ENCODE data around the gene SLC9A2. TPM values are rescaled to one million over a fixed set of nuclear protein-coding genes. Genes with fewer than 3 reads are reported as not detected.

The SLC9A2 gene
- total RNA-seq, 1 donor from 2014 or later: not detected

GRCh38 chr2:102736410-102737409 lies 117.4 kb downstream of the SLC9A2 start:
- H3K9me3 Mint-ChIP-seq (ENCODE audit: unreplicated experiment): peaks cover 3% of the 10 kb centered on the region
- H3K4me3 Mint-ChIP-seq (ENCODE audit: unreplicated experiment): peak overlapping the region; percentile 99

DNA sequence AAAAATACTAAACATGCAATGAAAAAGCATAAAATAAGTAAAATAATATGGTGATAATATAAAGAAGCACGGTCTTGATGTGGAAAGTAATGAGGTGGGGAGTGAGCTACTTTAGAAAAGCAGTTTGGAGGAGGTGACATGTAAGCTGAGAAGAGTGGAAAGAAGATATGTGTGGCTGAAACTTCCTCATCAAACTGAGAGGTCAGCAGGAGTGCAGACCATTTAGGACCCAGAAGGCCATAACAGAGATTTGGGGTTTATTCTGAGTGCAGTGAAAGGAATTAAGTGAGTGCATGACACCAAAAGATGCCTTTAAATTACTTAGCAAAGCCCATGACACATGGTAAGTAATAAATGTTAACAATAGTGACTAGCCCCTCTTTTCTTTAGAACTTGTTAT lies 118.1 kb downstream of the SLC9A2 start:
- no peak for DNase-seq
- Mint-ChIP-seq H3K4me3 (ENCODE audit: unreplicated experiment) (peak overlapping the region; percentile 99), H3K4me1 (ENCODE audit: low read depth, unreplicated experiment) (peaks cover 7% of the 10 kb centered on the region), H3K9me3 (ENCODE audit: unreplicated experiment) (peaks cover 3% of the 10 kb centered on the region), H3K27me3 (ENCODE audit: unreplicated experiment) (peaks cover 3% of the 10 kb centered on the region), H3K36me3 (ENCODE audit: unreplicated experiment) (no peaks in the 10 kb centered on the region), H3K27ac (ENCODE audit: unreplicated experiment) (no peak overlapping the region)
- TF ChIP-seq, protein P1, sequence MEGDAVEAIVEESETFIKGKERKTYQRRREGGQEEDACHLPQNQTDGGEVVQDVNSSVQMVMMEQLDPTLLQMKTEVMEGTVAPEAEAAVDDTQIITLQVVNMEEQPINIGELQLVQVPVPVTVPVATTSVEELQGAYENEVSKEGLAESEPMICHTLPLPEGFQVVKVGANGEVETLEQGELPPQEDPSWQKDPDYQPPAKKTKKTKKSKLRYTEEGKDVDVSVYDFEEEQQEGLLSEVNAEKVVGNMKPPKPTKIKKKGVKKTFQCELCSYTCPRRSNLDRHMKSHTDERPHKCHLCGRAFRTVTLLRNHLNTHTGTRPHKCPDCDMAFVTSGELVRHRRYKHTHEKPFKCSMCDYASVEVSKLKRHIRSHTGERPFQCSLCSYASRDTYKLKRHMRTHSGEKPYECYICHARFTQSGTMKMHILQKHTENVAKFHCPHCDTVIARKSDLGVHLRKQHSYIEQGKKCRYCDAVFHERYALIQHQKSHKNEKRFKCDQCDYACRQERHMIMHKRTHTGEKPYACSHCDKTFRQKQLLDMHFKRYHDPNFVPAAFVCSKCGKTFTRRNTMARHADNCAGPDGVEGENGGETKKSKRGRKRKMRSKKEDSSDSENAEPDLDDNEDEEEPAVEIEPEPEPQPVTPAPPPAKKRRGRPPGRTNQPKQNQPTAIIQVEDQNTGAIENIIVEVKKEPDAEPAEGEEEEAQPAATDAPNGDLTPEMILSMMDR (IDR thresholded peaks at IDR 0.05; ENCODE audit: partially characterized antibody, unreplicated experiment): no peak

More at GRCh38 chr2:102736410-102737409, 117.4 kb downstream of the SLC9A2 start:
- peaks cover 7% of the 10 kb centered on the region for H3K4me1 Mint-ChIP-seq (ENCODE audit: low read depth, unreplicated experiment)
- no peaks in the 10 kb centered on the region for H3K36me3 Mint-ChIP-seq (ENCODE audit: unreplicated experiment)
- DNase-seq: peak; percentile 89
- TF ChIP-seq, protein P1 (IDR thresholded peaks at IDR 0.05; ENCODE audit: partially characterized antibody, unreplicated experiment): no peak
- peaks cover 3% of the 10 kb centered on the region for H3K27me3 Mint-ChIP-seq (ENCODE audit: unreplicated experiment)
- peak overlapping the region; percentile 91 for H3K27ac Mint-ChIP-seq (ENCODE audit: unreplicated experiment)

DNA sequence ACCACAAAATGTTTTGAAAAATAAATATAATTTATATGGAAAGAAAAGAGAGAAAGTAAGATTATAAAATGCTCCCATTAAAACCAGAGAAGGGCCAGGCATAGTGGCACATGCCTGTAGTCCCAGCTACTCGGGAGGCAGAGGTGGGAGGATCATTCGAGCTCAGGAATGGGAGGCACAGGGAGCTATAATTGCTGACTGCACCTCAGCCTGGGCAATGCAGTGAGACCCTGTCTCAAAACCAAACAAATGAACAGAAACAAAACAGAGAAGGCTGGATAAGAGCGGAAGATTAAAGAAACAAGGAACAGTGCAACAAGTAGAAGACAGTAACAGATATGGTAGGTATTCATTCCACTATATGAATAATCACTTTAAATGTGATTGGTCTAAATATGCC lies 123.9 kb downstream of the SLC9A2 start:
- no peak overlapping the region for H3K27ac Mint-ChIP-seq (ENCODE audit: unreplicated experiment)
- no peaks in the 10 kb centered on the region for H3K36me3 Mint-ChIP-seq (ENCODE audit: unreplicated experiment)
- no peaks in the 10 kb centered on the region for H3K4me1 Mint-ChIP-seq (ENCODE audit: low read depth, unreplicated experiment)
- H3K9me3 Mint-ChIP-seq (ENCODE audit: unreplicated experiment): no peaks in the 10 kb centered on the region
- no peaks in the 10 kb centered on the region for H3K27me3 Mint-ChIP-seq (ENCODE audit: unreplicated experiment)
- no peak overlapping the region for H3K4me3 Mint-ChIP-seq (ENCODE audit: unreplicated experiment)
- TF ChIP-seq, protein P1 (IDR thresholded peaks at IDR 0.05; ENCODE audit: partially characterized antibody, unreplicated experiment): no peak
- no peak for DNase-seq

DNA sequence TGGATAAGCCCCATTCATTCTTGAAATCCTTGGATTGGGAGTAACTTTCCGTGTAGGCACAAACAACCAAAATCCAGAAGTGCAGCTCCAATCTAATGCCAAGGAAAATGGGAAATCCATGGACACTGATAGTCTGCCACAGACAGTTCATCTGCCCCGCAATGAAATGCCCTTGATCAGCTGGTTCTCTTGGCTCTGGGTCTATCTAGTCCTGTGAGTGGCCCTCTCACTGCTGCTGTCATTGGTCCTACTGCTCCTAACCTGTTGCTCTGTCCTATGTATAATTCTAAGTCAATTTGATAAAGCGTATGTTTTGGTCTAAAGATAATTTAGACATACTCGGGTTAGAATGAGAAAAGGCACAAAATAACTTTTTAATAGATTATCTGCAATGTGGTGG lies 128.8 kb downstream of the SLC9A2 start:
- no peaks in the 10 kb centered on the region for H3K9me3 Mint-ChIP-seq (ENCODE audit: unreplicated experiment)
- DNase-seq: no peak
- H3K36me3 Mint-ChIP-seq (ENCODE audit: unreplicated experiment): no peaks in the 10 kb centered on the region
- H3K4me3 Mint-ChIP-seq (ENCODE audit: unreplicated experiment): no peak overlapping the region
- H3K4me1 Mint-ChIP-seq (ENCODE audit: low read depth, unreplicated experiment): no peaks in the 10 kb centered on the region
- TF ChIP-seq, protein P1 (IDR thresholded peaks at IDR 0.05; ENCODE audit: partially characterized antibody, unreplicated experiment): no peak
- no peak overlapping the region for H3K27ac Mint-ChIP-seq (ENCODE audit: unreplicated experiment)
- no peaks in the 10 kb centered on the region for H3K27me3 Mint-ChIP-seq (ENCODE audit: unreplicated experiment)

- H3K9me3 Mint-ChIP-seq (ENCODE audit: unreplicated experiment): no peaks in the 10 kb centered on the region
- no peak overlapping the region for H3K4me3 Mint-ChIP-seq (ENCODE audit: unreplicated experiment)
- H3K4me1 Mint-ChIP-seq (ENCODE audit: low read depth, unreplicated experiment): no peaks in the 10 kb centered on the region
- no peak overlapping the region for H3K27ac Mint-ChIP-seq (ENCODE audit: unreplicated experiment)
- TF ChIP-seq, protein P1 (IDR thresholded peaks at IDR 0.05; ENCODE audit: partially characterized antibody, unreplicated experiment): no peak
- H3K36me3 Mint-ChIP-seq (ENCODE audit: unreplicated experiment): no peaks in the 10 kb centered on the region
- H3K27me3 Mint-ChIP-seq (ENCODE audit: unreplicated experiment): no peaks in the 10 kb centered on the region
- DNase-seq: no peak
Measured at GRCh38 chr2:102749938-102750337, 130.6 kb downstream of the SLC9A2 start.
